Prostate gland (tissue), 2 donors: ENCODE measurements around the gene PID1.

Experiments used
- POLR2A ChIP-seq: fragments of 450-650 bp; IDR thresholded peaks from one replicate; pipeline ENCODE4 v1.6.1; 2016; ENCODE audit warnings: antibody characterized with exemption, mild to moderate bottlenecking
- POLR2AphosphoS5 ChIP-seq: sonication (generic); formaldehyde crosslinking; IDR thresholded peaks from one replicate; pipeline ENCODE4 v1.6.1; 2017; ENCODE audit warnings: antibody characterized with exemption
- TF ChIP-seq, protein P1 (sequence below), 4 experiments: fragments of 200-600 bp in 2 of 4; fragments of 450-650 bp in 2 of 4; sonication (generic) in 2 of 4; IDR thresholded peaks; 1 replicate in 3 of 4; 2 replicates in 1 of 4; pipeline ENCODE4 v1.5.1; 2016 to 2019; ENCODE audit warnings: antibody characterized with exemption in 4 of 4, mild to moderate bottlenecking in 2 of 4, moderate library complexity in 2 of 4

DNA sequence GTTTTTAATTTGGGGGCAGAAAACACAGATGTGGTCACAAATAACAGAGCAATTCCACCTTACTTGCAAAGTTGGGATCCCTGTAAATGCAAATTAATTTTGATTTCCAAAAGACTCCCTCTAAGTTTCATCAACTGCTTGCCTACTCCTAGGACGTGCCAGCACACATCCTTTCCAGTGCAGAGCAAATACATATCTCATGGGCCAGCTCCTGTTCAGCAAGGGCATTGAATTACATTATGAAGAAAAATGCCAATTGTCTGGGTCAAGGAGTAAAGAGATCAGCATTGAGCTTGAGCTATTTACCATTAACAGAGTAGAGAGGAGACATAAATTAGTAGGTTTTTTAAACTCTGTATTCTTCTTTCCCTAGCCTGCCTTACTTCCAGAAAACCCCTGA is 18.8 kb downstream of the PID1 start:
- TF ChIP-seq, protein P1, sequence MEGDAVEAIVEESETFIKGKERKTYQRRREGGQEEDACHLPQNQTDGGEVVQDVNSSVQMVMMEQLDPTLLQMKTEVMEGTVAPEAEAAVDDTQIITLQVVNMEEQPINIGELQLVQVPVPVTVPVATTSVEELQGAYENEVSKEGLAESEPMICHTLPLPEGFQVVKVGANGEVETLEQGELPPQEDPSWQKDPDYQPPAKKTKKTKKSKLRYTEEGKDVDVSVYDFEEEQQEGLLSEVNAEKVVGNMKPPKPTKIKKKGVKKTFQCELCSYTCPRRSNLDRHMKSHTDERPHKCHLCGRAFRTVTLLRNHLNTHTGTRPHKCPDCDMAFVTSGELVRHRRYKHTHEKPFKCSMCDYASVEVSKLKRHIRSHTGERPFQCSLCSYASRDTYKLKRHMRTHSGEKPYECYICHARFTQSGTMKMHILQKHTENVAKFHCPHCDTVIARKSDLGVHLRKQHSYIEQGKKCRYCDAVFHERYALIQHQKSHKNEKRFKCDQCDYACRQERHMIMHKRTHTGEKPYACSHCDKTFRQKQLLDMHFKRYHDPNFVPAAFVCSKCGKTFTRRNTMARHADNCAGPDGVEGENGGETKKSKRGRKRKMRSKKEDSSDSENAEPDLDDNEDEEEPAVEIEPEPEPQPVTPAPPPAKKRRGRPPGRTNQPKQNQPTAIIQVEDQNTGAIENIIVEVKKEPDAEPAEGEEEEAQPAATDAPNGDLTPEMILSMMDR (IDR thresholded peaks at IDR 0.05) = no peak
- TF ChIP-seq POLR2A = no peak
- TF ChIP-seq POLR2AphosphoS5 = no peak
